MCF 10A (cell line): ENCODE measurements around the gene TMEM39B. TPM values are rescaled to one million over a fixed set of nuclear protein-coding genes. Genes with fewer than 3 reads are reported as not detected.

Experiments used
- Bru-seq: library from RNA; stranded (reverse); fragments of 400-500 nt; gene quantifications from one replicate; lab custom pipeline; 2021; lab: Mats Ljungman, UMichigan
- BruChase-seq, 2 experiments: library from RNA; stranded (reverse); fragments of 400-500 nt; gene quantifications; one replicate each; lab custom pipeline; 2021; lab: Mats Ljungman, UMichigan
- BruUV-seq: library from RNA; stranded (reverse); fragments of 400-500 nt; replicated peaks from 2 replicates; lab custom pipeline; 2021; lab: Mats Ljungman, UMichigan
- CTCF ChIA-PET: fragments of 300-600 bp; sonication (Branson Sonifier 250); formaldehyde crosslinking; extraction: SDS; loops from one replicate; lab custom pipeline; 2021; ENCODE audit warnings: antibody characterized with exemption, inconsistent platforms; lab: Yijun Ruan, JAX
- POLR2A ChIA-PET: fragments of 300-600, 350-650 bp; sonication (Branson Sonifier 250); formaldehyde crosslinking; extraction: SDS; loops from one replicate; lab custom pipeline; 2020; ENCODE audit warnings: antibody characterized with exemption, inconsistent platforms; lab: Yijun Ruan, JAX
- DNase-seq: peaks from one replicate; pipeline ENCODE4 v3.0.0-alpha.2; 2018; ENCODE audit not compliant: unreplicated experiment
- H3K27ac Mint-ChIP-seq: one replicate; pipeline ENCODE4 v1.8.0; 2022; ENCODE audit warnings: mild to moderate bottlenecking, low read depth, mixed read lengths; ENCODE audit not compliant: unreplicated experiment
- H3K27me3 Mint-ChIP-seq: one replicate; pipeline ENCODE4 v1.8.0; 2022; ENCODE audit warnings: mixed read lengths; ENCODE audit not compliant: insufficient read depth, unreplicated experiment
- H3K36me3 Mint-ChIP-seq: one replicate; pipeline ENCODE4 v1.8.0; 2022; ENCODE audit warnings: mild to moderate bottlenecking, moderate library complexity, mixed read lengths; ENCODE audit not compliant: insufficient read depth, unreplicated experiment
- H3K4me1 Mint-ChIP-seq: one replicate; pipeline ENCODE4 v1.8.0; 2022; ENCODE audit warnings: mixed read lengths; ENCODE audit not compliant: insufficient read depth, unreplicated experiment
- H3K4me3 Mint-ChIP-seq: one replicate; pipeline ENCODE4 v1.8.0; 2022; ENCODE audit warnings: mild to moderate bottlenecking, moderate library complexity, mixed read lengths; ENCODE audit not compliant: unreplicated experiment
- H3K9me3 Mint-ChIP-seq: one replicate; pipeline ENCODE4 v1.8.0; 2022; ENCODE audit warnings: mixed read lengths; ENCODE audit not compliant: unreplicated experiment
- CTCF ChIP-seq: fragments of 200-600 bp; IDR thresholded peaks from one replicate; pipeline ENCODE4 v1.8.0; 2022; ENCODE audit warnings: antibody characterized with exemption, mild to moderate bottlenecking; ENCODE audit not compliant: unreplicated experiment
- intact Hi-C: fragments of 100-400 bp; cut with micrococcal nuclease; formaldehyde crosslinking; loops from 2 replicates; pipeline ENCODE4 v1.14.1; 2022
- long read RNA-seq: library from polyadenylated mRNA; stranded (forward); transcript quantifications from one replicate; pipeline ENCODE4 v2.0.0, GENCODE V29; 2022
- total RNA-seq: library from RNA; stranded (reverse); gene quantifications from 2 replicates; pipeline ENCODE4 v1.2.3, GENCODE V29; 2022

The TMEM39B gene
- 15.0 and 22.3 TPM in 2 replicates for total RNA-seq
- Bru-seq, nascent RNA = percentile 49 among the genes with signal in this experiment
- BruChase-seq, experiment 1, labeled RNA remaining after a 6-hour chase = percentile 55 among the genes with signal in this experiment
- BruChase-seq, experiment 2, labeled RNA remaining after a 2-hour chase = percentile 52 among the genes with signal in this experiment
- long read RNA-seq, transcript TMEM39B-201 (9 exons, 1,813 nt) = major isoform, 10 of 27 reads
- long read RNA-seq, partial matches to known transcripts = 5 of 27 reads
- long read RNA-seq, other reads (novel, unspliced or antisense) = 11 of 27 reads

- Mint-ChIP-seq H3K9me3 (no peaks in the 10 kb centered on the region), H3K27ac (peak within 1 kb of the TSS; percentile 85), H3K4me3 (peak within 1 kb of the TSS; percentile 91), H3K4me1 (peaks cover 23% of the 10 kb centered on the region), H3K27me3 (no peaks in the 10 kb centered on the region), H3K36me3 (peaks cover 12% of the 10 kb centered on the region)
- ChIA-PET CTCF (interaction anchor here (0.6 to 2.6 kb wide), 7 partner anchors 10 to 1108 kb away, joined by 3 to 8 read pairs (median 4); partner anchors contain the start of gene KPNA6), POLR2A (interaction anchor here (0.6 to 3.7 kb wide), 21 partner anchors 8 to 386 kb away, joined by 3 to 60 read pairs (median 4); partner anchors contain the start of genes KHDRBS1, KPNA6 and PTP4A2)
- intact Hi-C loops = loop anchor here (2.0 kb wide), 1 partner anchor 34 kb away; no protein-coding TSS in a partner anchor
- DNase-seq = peak; percentile 93
- no TSS peak for BruUV-seq
- TF ChIP-seq CTCF = no peak
These were observed at the start of gene TMEM39B for GRCh38 chr1:32072622-32073298. TMEM39B (plus strand) TSS chr1:32072939; CDS start chr1:32073048, 109 bp downstream.

GRCh38 chr1:32023351-32023750 is 49.4 kb upstream of the TMEM39B start:
- Mint-ChIP-seq H3K36me3 (peaks cover 52% of the 10 kb centered on the region), H3K27me3 (no peaks in the 10 kb centered on the region), H3K4me3 (no peak overlapping the region), H3K4me1 (peaks cover 18% of the 10 kb centered on the region), H3K27ac (peak overlapping the region; percentile 5), H3K9me3 (no peaks in the 10 kb centered on the region)
- ChIA-PET POLR2A (interaction anchor here (0.5 to 2.3 kb wide), 4 partner anchors 9 to 108 kb away, joined by 3 to 19 read pairs (median 4); partner anchors contain the start of gene KHDRBS1), CTCF (interaction anchor here (0.6 to 1.2 kb wide), 5 partner anchors 12 to 109 kb away, joined by 3 to 5 read pairs (median 3); no protein-coding TSS in a partner anchor)
- no TSS peak for BruUV-seq
- intact Hi-C loops = no loop called here
- no peak for TF ChIP-seq CTCF
- no peak for DNase-seq

- Mint-ChIP-seq H3K4me1 (peaks cover 10% of the 10 kb centered on the region), H3K9me3 (no peaks in the 10 kb centered on the region), H3K4me3 (no peak overlapping the region), H3K27ac (no peak overlapping the region), H3K36me3 (peaks cover 59% of the 10 kb centered on the region), H3K27me3 (no peaks in the 10 kb centered on the region)
- no peak for TF ChIP-seq CTCF
- POLR2A ChIA-PET = interaction anchor here (1.1 to 1.7 kb wide), 2 partner anchors 9 to 12 kb away, joined by 3 to 4 read pairs; no protein-coding TSS in a partner anchor
- intact Hi-C loops = no loop called here
- no peak for DNase-seq
- BruUV-seq = no TSS peak
- CTCF ChIA-PET = no interaction called here
These were observed 47.2 kb upstream of the TMEM39B start for GRCh38 chr1:32025515-32025914.

GRCh38 chr1:32028746-32029145 is 44.0 kb upstream of the TMEM39B start:
- ChIA-PET POLR2A (interaction anchor here (0.8 kb wide), 1 partner anchor 15 kb away, joined by 3 read pairs; no protein-coding TSS in a partner anchor), CTCF (no interaction called here)
- Mint-ChIP-seq H3K4me1 (peaks cover 20% of the 10 kb centered on the region), H3K27ac (no peak overlapping the region), H3K27me3 (no peaks in the 10 kb centered on the region), H3K9me3 (no peaks in the 10 kb centered on the region), H3K4me3 (no peak overlapping the region), H3K36me3 (peaks cover 62% of the 10 kb centered on the region)
- TF ChIP-seq CTCF = no peak
- DNase-seq = no peak
- intact Hi-C loops = no loop called here
- BruUV-seq = no TSS peak
